ENCODE results near the gene IDS.
A peak's percentile ranks its signal among the peaks of the same experiment; 100 is the strongest.

IDS gene

DNA sequence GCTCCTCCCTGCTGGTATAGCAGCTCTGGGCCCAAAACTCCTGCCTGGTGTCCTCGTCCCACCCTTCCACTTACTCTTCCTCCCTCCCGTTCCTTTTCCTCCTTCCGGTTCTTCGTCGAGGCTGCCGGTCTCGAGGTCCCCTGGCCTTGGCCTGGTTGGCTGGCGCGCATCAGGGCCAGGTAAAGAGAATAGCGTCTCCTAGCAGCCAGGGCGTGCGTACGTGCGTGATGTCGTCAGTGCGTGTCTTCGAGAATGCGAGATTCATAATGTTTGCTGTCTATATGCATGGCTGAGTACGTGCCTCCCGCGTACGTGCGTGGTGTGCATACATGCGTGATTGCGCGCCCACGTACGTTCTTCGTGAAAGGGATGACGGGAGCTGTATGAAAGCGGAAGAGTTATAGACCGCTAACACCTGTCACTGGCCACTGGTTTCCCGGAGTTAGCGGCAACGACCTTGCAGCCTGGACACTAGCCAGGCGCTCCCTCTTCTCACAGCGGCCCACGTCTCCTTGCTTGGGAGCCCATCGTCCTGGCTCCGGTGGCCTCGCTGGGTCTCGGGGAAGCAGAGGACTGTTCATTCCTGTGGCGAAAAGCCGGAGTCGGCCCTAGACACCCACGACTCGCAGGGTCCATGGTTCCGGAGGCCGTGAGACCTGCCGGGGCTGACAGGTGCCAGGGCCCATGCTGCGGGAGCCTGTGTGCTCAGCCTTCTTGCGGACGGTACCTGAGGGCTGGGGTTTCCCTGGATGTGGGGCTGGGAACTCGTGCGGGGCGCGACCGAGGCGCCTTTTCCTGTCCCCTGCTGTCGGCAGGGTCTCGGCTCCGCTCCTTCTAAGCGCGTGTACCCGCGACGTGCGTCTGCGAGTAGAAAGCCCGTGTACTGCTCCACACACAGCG is 35.8 kb upstream of the IDS start, which contains the start of gene EOLA1 (continued):
- TF ChIP-seq ZNF664 (tag by site-specific recombination; IDR thresholded peaks at IDR 0.05) (no peak), ZNF768 (tag by site-specific recombination; IDR thresholded peaks at IDR 0.05) (no peak), ZNF473 (tag by site-specific recombination; IDR thresholded peaks at IDR 0.05) (no peak), ZXDB (tag by site-specific recombination; IDR thresholded peaks at IDR 0.05) (peak; percentile 57), ZNF549 (tag by site-specific recombination; IDR thresholded peaks at IDR 0.05) (no peak), ZFP37 (tag by site-specific recombination; IDR thresholded peaks at IDR 0.05) (no peak), ELK4 (IDR thresholded peaks at IDR 0.05; ENCODE audit: borderline replicate concordance, low read depth, low read length) (no peak), ZBTB44 (tag by site-specific recombination; IDR thresholded peaks at IDR 0.05) (peak; percentile 98), ZNF394 (tag by site-specific recombination; IDR thresholded peaks at IDR 0.05; ENCODE audit: borderline replicate concordance) (peak; percentile 83; the same call in 1 of the 2 replicates), KLF17 (tag by site-specific recombination; IDR thresholded peaks at IDR 0.05) (0 out of 2 replicates have a peak, but pooled peaks have one; percentile 20), INSM2 (tag by site-specific recombination; IDR thresholded peaks at IDR 0.05) (0 out of 2 replicates have a peak, but pooled peaks have one; percentile 45), SP7 (tag by site-specific recombination; IDR thresholded peaks at IDR 0.05) (peak; percentile 41; the same call in 1 of the 2 replicates), ZBTB48 (tag by site-specific recombination; IDR thresholded peaks at IDR 0.05) (no peak), ZBTB21 (tag by site-specific recombination; IDR thresholded peaks at IDR 0.05) (no peak), OVOL3 (tag by site-specific recombination; IDR thresholded peaks at IDR 0.05) (no peak), ZNF654 (tag by site-specific recombination; IDR thresholded peaks at IDR 0.05; ENCODE audit: low read depth) (no peak), ZNF184 (tag by site-specific recombination; IDR thresholded peaks at IDR 0.05) (no peak), SP3 (tag by site-specific recombination; IDR thresholded peaks at IDR 0.05) (peak; percentile 90; the same call in 1 of the 2 replicates), PRDM1 (tag by site-specific recombination; IDR thresholded peaks at IDR 0.05) (0 out of 2 replicates have a peak, but pooled peaks have one; percentile 44)
- TF ChIP-seq, protein P1, sequence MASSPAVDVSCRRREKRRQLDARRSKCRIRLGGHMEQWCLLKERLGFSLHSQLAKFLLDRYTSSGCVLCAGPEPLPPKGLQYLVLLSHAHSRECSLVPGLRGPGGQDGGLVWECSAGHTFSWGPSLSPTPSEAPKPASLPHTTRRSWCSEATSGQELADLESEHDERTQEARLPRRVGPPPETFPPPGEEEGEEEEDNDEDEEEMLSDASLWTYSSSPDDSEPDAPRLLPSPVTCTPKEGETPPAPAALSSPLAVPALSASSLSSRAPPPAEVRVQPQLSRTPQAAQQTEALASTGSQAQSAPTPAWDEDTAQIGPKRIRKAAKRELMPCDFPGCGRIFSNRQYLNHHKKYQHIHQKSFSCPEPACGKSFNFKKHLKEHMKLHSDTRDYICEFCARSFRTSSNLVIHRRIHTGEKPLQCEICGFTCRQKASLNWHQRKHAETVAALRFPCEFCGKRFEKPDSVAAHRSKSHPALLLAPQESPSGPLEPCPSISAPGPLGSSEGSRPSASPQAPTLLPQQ (tag by site-specific recombination; IDR thresholded peaks at IDR 0.05) = no peak
- TF ChIP-seq, protein P2, sequence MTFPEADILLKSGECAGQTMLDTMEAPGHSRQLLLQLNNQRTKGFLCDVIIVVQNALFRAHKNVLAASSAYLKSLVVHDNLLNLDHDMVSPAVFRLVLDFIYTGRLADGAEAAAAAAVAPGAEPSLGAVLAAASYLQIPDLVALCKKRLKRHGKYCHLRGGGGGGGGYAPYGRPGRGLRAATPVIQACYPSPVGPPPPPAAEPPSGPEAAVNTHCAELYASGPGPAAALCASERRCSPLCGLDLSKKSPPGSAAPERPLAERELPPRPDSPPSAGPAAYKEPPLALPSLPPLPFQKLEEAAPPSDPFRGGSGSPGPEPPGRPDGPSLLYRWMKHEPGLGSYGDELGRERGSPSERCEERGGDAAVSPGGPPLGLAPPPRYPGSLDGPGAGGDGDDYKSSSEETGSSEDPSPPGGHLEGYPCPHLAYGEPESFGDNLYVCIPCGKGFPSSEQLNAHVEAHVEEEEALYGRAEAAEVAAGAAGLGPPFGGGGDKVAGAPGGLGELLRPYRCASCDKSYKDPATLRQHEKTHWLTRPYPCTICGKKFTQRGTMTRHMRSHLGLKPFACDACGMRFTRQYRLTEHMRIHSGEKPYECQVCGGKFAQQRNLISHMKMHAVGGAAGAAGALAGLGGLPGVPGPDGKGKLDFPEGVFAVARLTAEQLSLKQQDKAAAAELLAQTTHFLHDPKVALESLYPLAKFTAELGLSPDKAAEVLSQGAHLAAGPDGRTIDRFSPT (tag by site-specific recombination; IDR thresholded peaks at IDR 0.05) = no peak
- TF ChIP-seq, protein P3, sequence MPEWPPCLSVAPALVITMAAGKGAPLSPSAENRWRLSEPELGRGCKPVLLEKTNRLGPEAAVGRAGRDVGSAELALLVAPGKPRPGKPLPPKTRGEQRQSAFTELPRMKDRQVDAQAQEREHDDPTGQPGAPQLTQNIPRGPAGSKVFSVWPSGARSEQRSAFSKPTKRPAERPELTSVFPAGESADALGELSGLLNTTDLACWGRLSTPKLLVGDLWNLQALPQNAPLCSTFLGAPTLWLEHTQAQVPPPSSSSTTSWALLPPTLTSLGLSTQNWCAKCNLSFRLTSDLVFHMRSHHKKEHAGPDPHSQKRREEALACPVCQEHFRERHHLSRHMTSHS (tag by site-specific recombination; IDR thresholded peaks at IDR 0.05) = no peak
- TF ChIP-seq, protein P4, sequence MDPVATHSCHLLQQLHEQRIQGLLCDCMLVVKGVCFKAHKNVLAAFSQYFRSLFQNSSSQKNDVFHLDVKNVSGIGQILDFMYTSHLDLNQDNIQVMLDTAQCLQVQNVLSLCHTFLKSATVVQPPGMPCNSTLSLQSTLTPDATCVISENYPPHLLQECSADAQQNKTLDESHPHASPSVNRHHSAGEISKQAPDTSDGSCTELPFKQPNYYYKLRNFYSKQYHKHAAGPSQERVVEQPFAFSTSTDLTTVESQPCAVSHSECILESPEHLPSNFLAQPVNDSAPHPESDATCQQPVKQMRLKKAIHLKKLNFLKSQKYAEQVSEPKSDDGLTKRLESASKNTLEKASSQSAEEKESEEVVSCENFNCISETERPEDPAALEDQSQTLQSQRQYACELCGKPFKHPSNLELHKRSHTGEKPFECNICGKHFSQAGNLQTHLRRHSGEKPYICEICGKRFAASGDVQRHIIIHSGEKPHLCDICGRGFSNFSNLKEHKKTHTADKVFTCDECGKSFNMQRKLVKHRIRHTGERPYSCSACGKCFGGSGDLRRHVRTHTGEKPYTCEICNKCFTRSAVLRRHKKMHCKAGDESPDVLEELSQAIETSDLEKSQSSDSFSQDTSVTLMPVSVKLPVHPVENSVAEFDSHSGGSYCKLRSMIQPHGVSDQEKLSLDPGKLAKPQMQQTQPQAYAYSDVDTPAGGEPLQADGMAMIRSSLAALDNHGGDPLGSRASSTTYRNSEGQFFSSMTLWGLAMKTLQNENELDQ (tag by site-specific recombination; IDR thresholded peaks at IDR 0.05; ENCODE audit: low read depth) = no peak

Data from HEK293 (cell line).